ENCODE measurements around the gene TUBB4B. TPM values are rescaled to one million over a fixed set of nuclear protein-coding genes. Genes with fewer than 3 reads are reported as not detected.

Gene TUBB4B
- total RNA-seq, 1 donor from 2014 or later, result 312 TPM

DNA sequence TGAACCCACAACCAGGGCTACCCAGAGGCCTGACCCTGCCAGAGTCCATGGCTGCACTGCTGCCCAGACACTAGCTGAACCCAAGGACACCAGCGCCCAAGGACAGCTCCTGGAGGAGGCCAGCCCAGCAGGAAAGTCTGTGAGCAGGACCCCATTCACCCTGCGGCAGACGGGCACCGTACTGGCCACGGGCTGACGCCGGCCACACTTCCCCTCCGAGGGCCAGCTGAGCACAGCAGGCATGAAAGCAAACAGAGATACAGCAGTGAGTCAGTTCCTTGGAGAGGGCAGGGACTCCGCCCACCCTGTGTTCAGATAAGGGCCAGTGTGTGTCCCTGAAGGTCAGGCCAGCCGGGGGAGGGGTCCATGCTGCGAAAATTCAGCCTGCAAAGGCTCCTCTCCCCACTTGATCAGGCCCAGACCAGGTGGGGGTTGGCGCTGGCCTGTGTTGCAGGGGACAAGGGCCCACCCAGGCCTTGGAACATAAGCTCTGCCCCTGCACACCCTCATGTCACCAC, 22.3 kb upstream of the TUBB4B start:
- Histone ChIP-seq H3K9me3 (no peaks in the 10 kb centered on the region), H3K27me3 (no peaks in the 10 kb centered on the region), H3K36me3 (no peaks in the 10 kb centered on the region), H3K4me3 (peak overlapping the region in 1 of 2 donors; percentile 35), H3K27ac (no peak overlapping the region), H3K4me1 (peaks cover 36% of the 10 kb centered on the region)
- TF ChIP-seq POLR2AphosphoS5 (IDR thresholded peaks at IDR 0.05; ENCODE audit: insufficient read depth in 1 of 2, low read depth in 1 of 2), result no peak
- no peak for TF ChIP-seq POLR2A (IDR thresholded peaks at IDR 0.05)
- TF ChIP-seq, protein P1, sequence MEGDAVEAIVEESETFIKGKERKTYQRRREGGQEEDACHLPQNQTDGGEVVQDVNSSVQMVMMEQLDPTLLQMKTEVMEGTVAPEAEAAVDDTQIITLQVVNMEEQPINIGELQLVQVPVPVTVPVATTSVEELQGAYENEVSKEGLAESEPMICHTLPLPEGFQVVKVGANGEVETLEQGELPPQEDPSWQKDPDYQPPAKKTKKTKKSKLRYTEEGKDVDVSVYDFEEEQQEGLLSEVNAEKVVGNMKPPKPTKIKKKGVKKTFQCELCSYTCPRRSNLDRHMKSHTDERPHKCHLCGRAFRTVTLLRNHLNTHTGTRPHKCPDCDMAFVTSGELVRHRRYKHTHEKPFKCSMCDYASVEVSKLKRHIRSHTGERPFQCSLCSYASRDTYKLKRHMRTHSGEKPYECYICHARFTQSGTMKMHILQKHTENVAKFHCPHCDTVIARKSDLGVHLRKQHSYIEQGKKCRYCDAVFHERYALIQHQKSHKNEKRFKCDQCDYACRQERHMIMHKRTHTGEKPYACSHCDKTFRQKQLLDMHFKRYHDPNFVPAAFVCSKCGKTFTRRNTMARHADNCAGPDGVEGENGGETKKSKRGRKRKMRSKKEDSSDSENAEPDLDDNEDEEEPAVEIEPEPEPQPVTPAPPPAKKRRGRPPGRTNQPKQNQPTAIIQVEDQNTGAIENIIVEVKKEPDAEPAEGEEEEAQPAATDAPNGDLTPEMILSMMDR (IDR thresholded peaks at IDR 0.05), result no peak
- no peak for DNase-seq (ENCODE audit: extremely low spot score in 2 of 2)
- intact Hi-C loops (cut with DNase I), result no loop called here

GRCh38 chr9:137219757-137220316, 21.2 kb upstream of the TUBB4B start:
- Histone ChIP-seq H3K36me3 (no peaks in the 10 kb centered on the region), H3K27me3 (no peaks in the 10 kb centered on the region), H3K27ac (no peak overlapping the region), H3K4me1 (peaks cover 43% of the 10 kb centered on the region), H3K4me3 (no peak overlapping the region), H3K9me3 (no peaks in the 10 kb centered on the region)
- no peak for TF ChIP-seq POLR2AphosphoS5 (IDR thresholded peaks at IDR 0.05; ENCODE audit: insufficient read depth in 1 of 2, low read depth in 1 of 2)
- TF ChIP-seq, protein P1 (IDR thresholded peaks at IDR 0.05), result no peak
- no peak for TF ChIP-seq POLR2A (IDR thresholded peaks at IDR 0.05)
- intact Hi-C loops (cut with DNase I), result no loop called here
- no peak for DNase-seq (ENCODE audit: extremely low spot score in 2 of 2)

DNA sequence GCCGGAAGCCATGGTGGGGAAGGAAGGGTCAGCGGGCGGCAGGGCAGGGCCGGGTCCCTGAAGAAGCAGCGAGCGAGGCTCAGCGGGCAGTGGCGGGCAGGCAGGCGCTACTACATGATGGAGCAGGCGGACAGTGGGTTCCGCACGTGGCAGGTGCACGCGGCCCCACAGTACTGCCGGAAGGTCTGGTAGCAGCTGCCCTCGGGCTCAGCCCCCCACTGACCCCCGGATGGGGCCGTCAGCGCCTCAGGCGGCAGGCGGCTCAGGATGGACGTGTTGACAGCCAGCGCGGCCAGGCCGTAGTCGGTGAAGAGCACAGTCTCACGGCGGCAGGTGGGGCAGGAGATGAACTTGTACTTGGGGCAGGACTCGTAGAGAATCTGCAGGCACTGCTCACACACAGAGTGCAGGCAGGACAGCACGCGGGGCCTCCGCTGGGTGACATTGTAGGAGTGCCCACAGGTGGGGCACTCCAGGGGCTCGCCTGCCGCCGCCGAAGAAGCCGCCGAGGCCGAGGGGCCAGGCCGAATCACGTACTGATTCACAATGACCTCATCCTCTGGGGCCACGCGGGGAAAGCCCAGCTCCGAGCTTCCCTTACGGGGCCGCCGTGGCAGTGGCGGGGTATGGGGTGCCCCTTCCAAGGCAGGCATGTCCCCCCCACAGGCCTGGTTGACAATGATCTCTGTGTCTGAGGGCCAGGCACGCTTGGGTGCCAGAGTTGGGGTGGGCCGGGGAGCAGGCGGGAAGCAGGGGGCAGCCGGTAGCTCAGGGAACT, 20.6 kb upstream of the TUBB4B start:
- intact Hi-C loops (cut with DNase I), result no loop called here
- no peak overlapping the region for H3K27ac ChIP-seq

GRCh38 chr9:137221095-137221505, 20.0 kb upstream of the TUBB4B start:
- intact Hi-C loops (cut with DNase I), result no loop called here
- TF ChIP-seq POLR2AphosphoS5 (IDR thresholded peaks at IDR 0.05; ENCODE audit: insufficient read depth in 1 of 2, low read depth in 1 of 2), result no peak
- TF ChIP-seq, protein P1 (IDR thresholded peaks at IDR 0.05), result no peak
- no peak for TF ChIP-seq POLR2A (IDR thresholded peaks at IDR 0.05)
- Histone ChIP-seq H3K4me3 (peak overlapping the region in 1 of 2 donors; percentile 61), H3K27me3 (no peaks in the 10 kb centered on the region), H3K27ac (no peak overlapping the region), H3K36me3 (no peaks in the 10 kb centered on the region), H3K4me1 (peaks cover 43% of the 10 kb centered on the region), H3K9me3 (no peaks in the 10 kb centered on the region)
- DNase-seq (ENCODE audit: extremely low spot score in 2 of 2), result no peak

More for the DNA sequence above, 20.6 kb upstream of the TUBB4B start:
- no peaks in the 10 kb centered on the region for H3K36me3 ChIP-seq
- no peak for DNase-seq (ENCODE audit: extremely low spot score in 2 of 2)
- H3K27me3 ChIP-seq, result no peaks in the 10 kb centered on the region
- no peaks in the 10 kb centered on the region for H3K9me3 ChIP-seq
- TF ChIP-seq POLR2A (IDR thresholded peaks at IDR 0.05) (no peak), POLR2AphosphoS5 (IDR thresholded peaks at IDR 0.05; ENCODE audit: insufficient read depth in 1 of 2, low read depth in 1 of 2) (no peak)
- TF ChIP-seq, protein P1 (IDR thresholded peaks at IDR 0.05), result no peak
- H3K4me1 ChIP-seq, result peaks cover 43% of the 10 kb centered on the region
- H3K4me3 ChIP-seq, result no peak overlapping the region

Measured in vagina (tissue), 2 donors.